LHCN-M2 (cell line): ENCODE measurements around the gene ADAM11. TPM values are rescaled to one million over a fixed set of nuclear protein-coding genes. Genes with fewer than 3 reads are reported as not detected.
A peak's percentile ranks its signal among the peaks of the same experiment; 100 is the strongest.
"Not testable (repeated sequence)": the region's sequence is repeated elsewhere in the genome, so short reads cannot be mapped to it uniquely, and the experiment has no call there.

Experiments used
- DNase-seq: peaks from one replicate; pipeline ENCODE4 v3.0.0-alpha.2; 2012; ENCODE audit warnings: low read depth
- total RNA-seq: library from RNA; depleted of rRNA; stranded (reverse); fragments of >200 nt; gene quantifications from 2 replicates; pipeline ENCODE4 v1.2.3, GENCODE V29; 2014

ADAM11 gene
- total RNA-seq, 1 experiment from 2014 or later, result 0.40 TPM

GRCh38 chr17:44794851-44795413 is 36.1 kb downstream of the ADAM11 start:
- DNase-seq, result peak; percentile 86

GRCh38 chr17:44795421-44795820 is 36.6 kb downstream of the ADAM11 start:
- no peak for DNase-seq

GRCh38 chr17:44795928-44796327 is 37.1 kb downstream of the ADAM11 start:
- no peak for DNase-seq

GRCh38 chr17:44796731-44797130 is 37.9 kb downstream of the ADAM11 start:
- no peak for DNase-seq

- DNase-seq, result no peak
Measured at GRCh38 chr17:44797802-44798201, 39.0 kb downstream of the ADAM11 start.

GRCh38 chr17:44798356-44798755 is 39.6 kb downstream of the ADAM11 start:
- no peak for DNase-seq

GRCh38 chr17:44801880-44802279 is 43.1 kb downstream of the ADAM11 start:
- DNase-seq, result no peak

- no peak for DNase-seq
Measured at GRCh38 chr17:44804302-44805089, 45.7 kb downstream of the ADAM11 start.

- no peak for DNase-seq
Measured at GRCh38 chr17:44807093-44807816, 48.5 kb downstream of the ADAM11 start.

GRCh38 chr17:44807817-44808155 is 49.0 kb downstream of the ADAM11 start:
- DNase-seq, result peak; percentile 27

GRCh38 chr17:44808156-44808555 is 49.4 kb downstream of the ADAM11 start:
- no peak for DNase-seq

GRCh38 chr17:44808656-44809388 is 50.0 kb downstream of the ADAM11 start:
- not testable (repeated sequence) for DNase-seq

GRCh38 chr17:44812263-44812662 is 53.5 kb downstream of the ADAM11 start:
- no peak for DNase-seq

- not testable (repeated sequence) for DNase-seq
Measured at GRCh38 chr17:44818508-44818907, 59.7 kb downstream of the ADAM11 start.

GRCh38 chr17:44820631-44821212 is 61.9 kb downstream of the ADAM11 start:
- DNase-seq, result peak; percentile 87

GRCh38 chr17:44825236-44825635 is 66.4 kb downstream of the ADAM11 start:
- DNase-seq, result not testable (repeated sequence)

GRCh38 chr17:44826123-44826790 is 67.5 kb downstream of the ADAM11 start:
- DNase-seq, result no peak

- no peak for DNase-seq
Measured at GRCh38 chr17:44827863-44828262, 69.1 kb downstream of the ADAM11 start.

GRCh38 chr17:44828919-44829522 is 70.2 kb downstream of the ADAM11 start:
- peak; percentile 43 for DNase-seq

- DNase-seq, result peak; percentile 60
Measured at GRCh38 chr17:44829523-44830358, 71.0 kb downstream of the ADAM11 start, which contains the start of gene GJC1. Gene GJC1 (minus strand): TSS chr17:44830287. CDS start chr17:44805817, 24,470 bp downstream.
